SK-N-SH (cell line): ENCODE data around the gene DSG4. TPM values are rescaled to one million over a fixed set of nuclear protein-coding genes. Genes with fewer than 3 reads are reported as not detected.

Experiments used
- CTCF ChIA-PET: fragments of 300-600, 350-600 bp; formaldehyde crosslinking; extraction: SDS; loops from one replicate; lab custom pipeline; 2021; lab: Yijun Ruan, JAX
- POLR2A ChIA-PET: fragments of 350-600 bp; sonication (Branson Sonifier 250); formaldehyde crosslinking; extraction: SDS; loops from one replicate; lab custom pipeline; 2020; ENCODE audit warnings: antibody characterized with exemption, inconsistent platforms; lab: Yijun Ruan, JAX
- DNase-seq: peaks from one replicate; pipeline ENCODE4 v3.0.0; 2012
- H2AFZ ChIP-seq: fragments of 200-600 bp; sonication (generic); 2 replicates; pipeline ENCODE4 v1.8.1; 2016; ENCODE audit warnings: antibody characterized with exemption, mild to moderate bottlenecking, low read depth
- H3F3A ChIP-seq: fragments of 200-600 bp; sonication (generic); replicated peaks from 2 replicates; pipeline ENCODE3; 2016; ENCODE audit warnings: antibody characterized with exemption, mild to moderate bottlenecking; ENCODE audit not compliant: insufficient read depth
- H3K27ac ChIP-seq, 2 experiments: fragments of 200-500 bp in 1 of 2; fragments of 200-600 bp in 1 of 2; sonication (Bioruptor generic) in 1 of 2; sonication (generic), shearing (Covaris generic) in 1 of 2; 2 replicates each; pipeline versions ENCODE4 v1.5.1 to v1.6.1; 2014 to 2016; ENCODE audit warnings: low read depth in 2 of 2, inconsistent platforms in 1 of 2, low read length in 1 of 2, mild to moderate bottlenecking in 1 of 2, mixed read lengths in 1 of 2
- H3K27me3 ChIP-seq: fragments of 200-600 bp; sonication (generic), shearing (Covaris generic); 2 replicates; pipeline ENCODE4 v1.6.1; 2016; ENCODE audit warnings: mixed run types; ENCODE audit not compliant: insufficient read depth
- H3K36me3 ChIP-seq, 2 experiments: fragments of 200-500 bp in 1 of 2; fragments of 200-600 bp in 1 of 2; sonication (Bioruptor generic) in 1 of 2; sonication (generic) in 1 of 2; replicated peaks in 1 of 2; 2 replicates each; pipeline versions ENCODE3 to v1.5.1; 2014 to 2016; ENCODE audit warnings: low read length in 1 of 2, mild to moderate bottlenecking in 1 of 2; ENCODE audit not compliant: insufficient read depth in 2 of 2, control insufficient read depth in 1 of 2
- H3K4me1 ChIP-seq, 2 experiments: fragments of 200-500 bp in 1 of 2; fragments of 200-600 bp in 1 of 2; sonication (Bioruptor generic) in 1 of 2; sonication (generic), shearing (Covaris generic) in 1 of 2; 2 replicates each; pipeline versions ENCODE4 v1.5.1 to v1.6.1; 2014 to 2016; ENCODE audit warnings: low read depth in 1 of 2, low read length in 1 of 2, mixed run types in 1 of 2; ENCODE audit not compliant: insufficient read depth in 2 of 2, control insufficient read depth in 1 of 2
- H3K4me2 ChIP-seq: fragments of 200-600 bp; sonication (generic), shearing (Covaris generic); 2 replicates; pipeline ENCODE4 v1.6.1; 2017; ENCODE audit warnings: mixed run types
- H3K4me3 ChIP-seq, 2 experiments: fragments of 200-500 bp in 1 of 2; fragments of 200-600 bp in 1 of 2; sonication (Bioruptor generic) in 1 of 2; sonication (generic), shearing (Covaris generic) in 1 of 2; 2 replicates each; pipeline versions ENCODE4 v1.5.1 to v1.8.1; 2014 to 2016; ENCODE audit warnings: low read depth in 2 of 2, inconsistent platforms in 1 of 2, low read length in 1 of 2, mild to moderate bottlenecking in 1 of 2, mixed read lengths in 1 of 2, moderate library complexity in 1 of 2
- H3K79me2 ChIP-seq: fragments of 200-600 bp; sonication (generic); 2 replicates; pipeline ENCODE4 v1.8.1; 2017; ENCODE audit warnings: mild to moderate bottlenecking; ENCODE audit not compliant: insufficient read depth
- H3K9ac ChIP-seq: fragments of 200-600 bp; sonication (generic); 2 replicates; pipeline ENCODE4 v1.6.1; 2017; ENCODE audit warnings: mixed run types
- H3K9me2 ChIP-seq: fragments of 200-600 bp; sonication (generic); 2 replicates; pipeline ENCODE4 v1.6.1; 2017; ENCODE audit warnings: mixed run types
- H3K9me3 ChIP-seq: fragments of 200-600 bp; sonication (generic); 2 replicates; pipeline ENCODE4 v1.6.1; 2017; ENCODE audit warnings: mixed run types, mild to moderate bottlenecking, moderate library complexity
- H4K20me1 ChIP-seq: fragments of 200-600 bp; sonication (generic); 2 replicates; pipeline ENCODE4 v1.6.1; 2017; ENCODE audit warnings: mild to moderate bottlenecking, mixed run types; ENCODE audit not compliant: insufficient read depth
- CHD2 ChIP-seq: fragments of 150-350 bp; IDR thresholded peaks from 2 replicates; pipeline ENCODE4 v1.6.1; 2018; ENCODE audit warnings: low read length; ENCODE audit not compliant: partially characterized antibody
- FOXM1 ChIP-seq: IDR thresholded peaks from 2 replicates; pipeline ENCODE4 v1.4.0; 2012; ENCODE audit warnings: low read depth, mild to moderate bottlenecking
- MEF2A ChIP-seq: IDR thresholded peaks from 2 replicates; pipeline ENCODE4 v1.4.0; 2012; ENCODE audit warnings: low read depth, borderline replicate concordance
- RCOR1 ChIP-seq: fragments of 150-350 bp; IDR thresholded peaks from 2 replicates; pipeline ENCODE4 v1.6.1; 2017; ENCODE audit warnings: antibody characterized with exemption, low read length
- TAF1 ChIP-seq: IDR thresholded peaks from 2 replicates; pipeline ENCODE4 v1.6.1; 2012; ENCODE audit warnings: low read depth, mild to moderate bottlenecking, low read length, moderate library complexity, borderline replicate concordance
- YY1 ChIP-seq: IDR thresholded peaks from 2 replicates; pipeline ENCODE4 v1.4.0; 2012; ENCODE audit warnings: low read depth, mild to moderate bottlenecking
- WGBS: methylation state at CpG from one replicate; pipeline ENCODE4 v1.1.6; 2017; ENCODE audit warnings: low lambda C conversion rate; 5-methylcytosine and 5-hydroxymethylcytosine counted together
- polyA plus RNA-seq, 3 experiments: library from polyadenylated mRNA; depleted of rRNA; stranded (reverse); fragments of >200 nt; gene quantifications; 2 replicates each; pipeline ENCODE4 v1.2.3, GENCODE V29; 2012
- TF ChIP-seq, protein P1 (sequence below): IDR thresholded peaks from 2 replicates; pipeline ENCODE4 v1.6.1; 2012; ENCODE audit warnings: mild to moderate bottlenecking, low read depth, low read length, moderate library complexity
- TF ChIP-seq, protein P2 (sequence below): IDR thresholded peaks from 2 replicates; pipeline ENCODE4 v1.4.0; 2012; ENCODE audit warnings: low read depth

DSG4 gene
- polyA plus RNA-seq, 1 of the 3 experiments (the other 2 are of a cell fraction) = not detected

- no peaks in the 10 kb centered on the region for H3K9me2 ChIP-seq
- H3F3A ChIP-seq = no peaks in the 10 kb centered on the region
- H3K36me3 ChIP-seq = no peaks in the 10 kb centered on the region
- H3K9ac ChIP-seq = no peak overlapping the region
- H3K4me2 ChIP-seq = no peak overlapping the region
- H3K4me1 ChIP-seq = no peaks in the 10 kb centered on the region
- H3K4me3 ChIP-seq = no peak overlapping the region
- no peaks in the 10 kb centered on the region for H3K9me3 ChIP-seq
- no peaks in the 10 kb centered on the region for H4K20me1 ChIP-seq
- CTCF ChIA-PET = interaction anchor here (1.0 to 1.4 kb wide), 2 partner anchors 9 to 13 kb away, joined by 3 read pairs; no protein-coding TSS in a partner anchor
- no peak overlapping the region for H3K27ac ChIP-seq
- H3K79me2 ChIP-seq = no peaks in the 10 kb centered on the region
- peaks cover 8% of the 10 kb centered on the region; the same call in 1 of the 2 replicates for H3K27me3 ChIP-seq
- TF ChIP-seq TAF1 (no peak), RCOR1 (no peak), CHD2 (no peak), MEF2A (no peak), FOXM1 (no peak), YY1 (no peak)
- TF ChIP-seq, protein P1, sequence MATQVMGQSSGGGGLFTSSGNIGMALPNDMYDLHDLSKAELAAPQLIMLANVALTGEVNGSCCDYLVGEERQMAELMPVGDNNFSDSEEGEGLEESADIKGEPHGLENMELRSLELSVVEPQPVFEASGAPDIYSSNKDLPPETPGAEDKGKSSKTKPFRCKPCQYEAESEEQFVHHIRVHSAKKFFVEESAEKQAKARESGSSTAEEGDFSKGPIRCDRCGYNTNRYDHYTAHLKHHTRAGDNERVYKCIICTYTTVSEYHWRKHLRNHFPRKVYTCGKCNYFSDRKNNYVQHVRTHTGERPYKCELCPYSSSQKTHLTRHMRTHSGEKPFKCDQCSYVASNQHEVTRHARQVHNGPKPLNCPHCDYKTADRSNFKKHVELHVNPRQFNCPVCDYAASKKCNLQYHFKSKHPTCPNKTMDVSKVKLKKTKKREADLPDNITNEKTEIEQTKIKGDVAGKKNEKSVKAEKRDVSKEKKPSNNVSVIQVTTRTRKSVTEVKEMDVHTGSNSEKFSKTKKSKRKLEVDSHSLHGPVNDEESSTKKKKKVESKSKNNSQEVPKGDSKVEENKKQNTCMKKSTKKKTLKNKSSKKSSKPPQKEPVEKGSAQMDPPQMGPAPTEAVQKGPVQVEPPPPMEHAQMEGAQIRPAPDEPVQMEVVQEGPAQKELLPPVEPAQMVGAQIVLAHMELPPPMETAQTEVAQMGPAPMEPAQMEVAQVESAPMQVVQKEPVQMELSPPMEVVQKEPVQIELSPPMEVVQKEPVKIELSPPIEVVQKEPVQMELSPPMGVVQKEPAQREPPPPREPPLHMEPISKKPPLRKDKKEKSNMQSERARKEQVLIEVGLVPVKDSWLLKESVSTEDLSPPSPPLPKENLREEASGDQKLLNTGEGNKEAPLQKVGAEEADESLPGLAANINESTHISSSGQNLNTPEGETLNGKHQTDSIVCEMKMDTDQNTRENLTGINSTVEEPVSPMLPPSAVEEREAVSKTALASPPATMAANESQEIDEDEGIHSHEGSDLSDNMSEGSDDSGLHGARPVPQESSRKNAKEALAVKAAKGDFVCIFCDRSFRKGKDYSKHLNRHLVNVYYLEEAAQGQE = no peak
- TF ChIP-seq, protein P2, sequence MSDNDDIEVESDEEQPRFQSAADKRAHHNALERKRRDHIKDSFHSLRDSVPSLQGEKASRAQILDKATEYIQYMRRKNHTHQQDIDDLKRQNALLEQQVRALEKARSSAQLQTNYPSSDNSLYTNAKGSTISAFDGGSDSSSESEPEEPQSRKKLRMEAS = no peak
- TF ChIP-seq, all 33 proteins: peak for 0
- POLR2A ChIA-PET = no interaction called here
- no peak overlapping the region for H2AFZ ChIP-seq
- 9% methylated on average over 6 of the region's 6 CpGs for WGBS
- no peak for DNase-seq
These were observed 24.8 kb downstream of the DSG4 start for GRCh38 chr18:31401156-31402025.

DNA sequence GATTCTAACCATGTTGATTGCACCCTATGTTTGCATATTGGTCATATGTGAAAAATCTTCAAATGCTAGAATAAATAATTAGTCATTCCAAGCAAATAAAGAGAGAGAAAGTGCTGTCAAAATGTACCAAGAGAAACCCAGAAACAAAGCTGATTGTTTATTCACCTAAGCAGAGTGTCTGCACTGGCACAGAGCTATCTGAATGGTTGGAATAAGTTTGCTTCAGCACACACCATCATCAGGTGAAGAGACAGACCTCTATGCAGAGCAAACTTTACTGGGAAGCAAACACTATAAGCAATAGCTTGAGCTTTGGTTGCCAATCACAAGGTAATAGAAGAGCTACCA lies 25.4 kb downstream of the DSG4 start:
- CTCF ChIA-PET = interaction anchor here (1.4 kb wide), 1 partner anchor 8 kb away, joined by 3 read pairs; no protein-coding TSS in a partner anchor

More for the DNA sequence above, 25.4 kb downstream of the DSG4 start:
- Histone ChIP-seq H3K36me3 (no peaks in the 10 kb centered on the region), H3K27me3 (peaks cover 8% of the 10 kb centered on the region; the same call in 1 of the 2 replicates), H3K4me1 (no peaks in the 10 kb centered on the region), H2AFZ (no peak overlapping the region), H3K9me2 (no peaks in the 10 kb centered on the region), H3K79me2 (no peaks in the 10 kb centered on the region), H3F3A (no peaks in the 10 kb centered on the region), H3K9ac (no peak overlapping the region), H4K20me1 (no peaks in the 10 kb centered on the region), H3K4me3 (no peak overlapping the region), H3K27ac (no peak overlapping the region), H3K9me3 (no peaks in the 10 kb centered on the region), H3K4me2 (no peak overlapping the region)
- no peak for TF ChIP-seq CHD2
- POLR2A ChIA-PET = no interaction called here
- DNase-seq = no peak
